SK-N-SH treated with all-trans-retinoic acid at 6 μM for 48 hours (cell line): ENCODE results near the gene FAM53A.
"Not testable (repeated sequence)": the region's sequence is repeated elsewhere in the genome, so short reads cannot be mapped to it uniquely, and the experiment has no call there.

Experiments
- ATAC-seq: fragments of 200-7000 bp; cut with Tn5 transposase; 3 replicates; pipeline ENCODE4 v1.9.1; 2020; ENCODE audit warnings: mild to moderate bottlenecking, moderate library complexity
- ARNTL ChIP-seq: fragments of 450-650 bp; formaldehyde crosslinking; IDR thresholded peaks from 2 replicates; pipeline ENCODE4 v1.5.0; 2020; ENCODE audit warnings: low read depth, mild to moderate bottlenecking, moderate library complexity, borderline replicate concordance
- BACH2 ChIP-seq: fragments of 250-450 bp; sonication (Bioruptor Pico); IDR thresholded peaks from 2 replicates; pipeline ENCODE4 v1.9.0; 2021; ENCODE audit warnings: mild to moderate bottlenecking, borderline replicate concordance
- CSDC2 ChIP-seq: fragments of 250-450 bp; sonication (Bioruptor Pico); IDR thresholded peaks from 2 replicates; pipeline ENCODE4 v1.5.0; 2020; ENCODE audit warnings: mild to moderate bottlenecking, moderate library complexity
- ESRRG ChIP-seq: fragments of 250-450 bp; sonication (Bioruptor Pico); IDR thresholded peaks from 2 replicates; pipeline ENCODE4 v1.6.1; 2021; ENCODE audit warnings: mild to moderate bottlenecking
- GLIS3 ChIP-seq: fragments of 250-450 bp; sonication (Bioruptor Pico); IDR thresholded peaks from 2 replicates; pipeline ENCODE4 v1.5.0; 2020; ENCODE audit warnings: mild to moderate bottlenecking, moderate library complexity
- ISL1 ChIP-seq: fragments of 250-450 bp; sonication (Bioruptor Pico); IDR thresholded peaks from 2 replicates; pipeline ENCODE4 v2.1.2; 2022; ENCODE audit warnings: mild to moderate bottlenecking, moderate library complexity
- OSR1 ChIP-seq: fragments of 250-450 bp; sonication (Bioruptor Pico); IDR thresholded peaks from 2 replicates; pipeline ENCODE4 v1.8.0; 2022; ENCODE audit warnings: moderate library complexity, mild to moderate bottlenecking, inconsistent platforms
- PATZ1 ChIP-seq: fragments of 250-450 bp; sonication (Bioruptor Pico); IDR thresholded peaks from 2 replicates; pipeline ENCODE4 v1.8.0; 2020; ENCODE audit warnings: mild to moderate bottlenecking, moderate library complexity, borderline replicate concordance
- PPARA ChIP-seq: fragments of 250-450 bp; sonication (Bioruptor Pico); IDR thresholded peaks from 2 replicates; pipeline ENCODE4 v1.5.0; 2020; ENCODE audit warnings: mild to moderate bottlenecking, borderline replicate concordance
- RARB ChIP-seq: fragments of 250-450 bp; sonication (Bioruptor Pico); IDR thresholded peaks from 2 replicates; pipeline ENCODE4 v1.8.0; 2021; ENCODE audit warnings: mild to moderate bottlenecking, moderate library complexity
- SNAI2 ChIP-seq: fragments of 250-450 bp; sonication (Bioruptor Pico); IDR thresholded peaks from 2 replicates; pipeline ENCODE4 v1.5.0; 2020; ENCODE audit warnings: mild to moderate bottlenecking, moderate library complexity
- TCF4 ChIP-seq: fragments of 250-450 bp; sonication (Bioruptor Pico); IDR thresholded peaks from 2 replicates; pipeline ENCODE4 v1.8.0; 2021; ENCODE audit warnings: mild to moderate bottlenecking, moderate library complexity, borderline replicate concordance
- TOX ChIP-seq: fragments of 250-450 bp; sonication (Bioruptor Pico); IDR thresholded peaks from 2 replicates; pipeline ENCODE4 v1.8.0; 2021; ENCODE audit warnings: mild to moderate bottlenecking, moderate library complexity, borderline replicate concordance
- TSHZ2 ChIP-seq: fragments of 250-450 bp; sonication (Bioruptor Pico); IDR thresholded peaks from 2 replicates; pipeline ENCODE4 v1.5.0; 2020; ENCODE audit warnings: mild to moderate bottlenecking, moderate library complexity
- ZC3H10 ChIP-seq: fragments of 250-450 bp; sonication (Bioruptor Pico); IDR thresholded peaks from 2 replicates; pipeline ENCODE4 v1.5.1; 2021; ENCODE audit warnings: mild to moderate bottlenecking, moderate library complexity
- ZFP30 ChIP-seq: fragments of 450-650 bp; formaldehyde crosslinking; IDR thresholded peaks from 2 replicates; pipeline ENCODE4 v1.5.0; 2022; ENCODE audit warnings: mild to moderate bottlenecking, moderate library complexity
- ZNF565 ChIP-seq: fragments of 450-650 bp; formaldehyde crosslinking; conservative IDR thresholded peaks from 2 replicates; pipeline ENCODE4 v1.5.0; 2020; ENCODE audit warnings: low read depth, mild to moderate bottlenecking, moderate library complexity
- ZNF70 ChIP-seq: fragments of 450-650 bp; formaldehyde crosslinking; IDR thresholded peaks from 2 replicates; pipeline ENCODE4 v1.5.0; 2020; ENCODE audit warnings: mild to moderate bottlenecking, moderate library complexity
- ZNF8 ChIP-seq: fragments of 450-650 bp; formaldehyde crosslinking; IDR thresholded peaks from 2 replicates; pipeline ENCODE4 v1.5.0; 2020; ENCODE audit warnings: mild to moderate bottlenecking, moderate library complexity
- TF ChIP-seq, protein P1 (sequence below): fragments of 250-450 bp; sonication (Bioruptor Pico); IDR thresholded peaks from 2 replicates; pipeline ENCODE4 v1.5.1; 2021; ENCODE audit warnings: mild to moderate bottlenecking, moderate library complexity
- TF ChIP-seq, protein P2 (sequence below): fragments of 250-450 bp; sonication (Bioruptor Pico); IDR thresholded peaks from 2 replicates; pipeline ENCODE4 v1.8.0; 2021; ENCODE audit warnings: low read depth, mild to moderate bottlenecking, moderate library complexity, borderline replicate concordance

Gene FAM53A

GRCh38 chr4:1673671-1674070, 10.4 kb downstream of the FAM53A start:
- ATAC-seq, result no peak
- TF ChIP-seq GLIS3 (no peak), ZNF565 (CRISPR knock-in tag) (no peak), BACH2 (CRISPR knock-in tag) (no peak), PPARA (CRISPR knock-in tag) (no peak), SNAI2 (CRISPR knock-in tag) (no peak), ZNF70 (CRISPR knock-in tag) (no peak), RARB (no peak), ZNF8 (CRISPR knock-in tag) (no peak), ZFP30 (CRISPR knock-in tag) (no peak), TCF4 (CRISPR knock-in tag) (no peak), ZC3H10 (no peak), CSDC2 (CRISPR knock-in tag) (no peak), OSR1 (CRISPR knock-in tag) (no peak), PATZ1 (no peak), ARNTL (no peak), TOX (CRISPR knock-in tag) (no peak), ESRRG (CRISPR knock-in tag) (no peak)
- TF ChIP-seq, protein P1, sequence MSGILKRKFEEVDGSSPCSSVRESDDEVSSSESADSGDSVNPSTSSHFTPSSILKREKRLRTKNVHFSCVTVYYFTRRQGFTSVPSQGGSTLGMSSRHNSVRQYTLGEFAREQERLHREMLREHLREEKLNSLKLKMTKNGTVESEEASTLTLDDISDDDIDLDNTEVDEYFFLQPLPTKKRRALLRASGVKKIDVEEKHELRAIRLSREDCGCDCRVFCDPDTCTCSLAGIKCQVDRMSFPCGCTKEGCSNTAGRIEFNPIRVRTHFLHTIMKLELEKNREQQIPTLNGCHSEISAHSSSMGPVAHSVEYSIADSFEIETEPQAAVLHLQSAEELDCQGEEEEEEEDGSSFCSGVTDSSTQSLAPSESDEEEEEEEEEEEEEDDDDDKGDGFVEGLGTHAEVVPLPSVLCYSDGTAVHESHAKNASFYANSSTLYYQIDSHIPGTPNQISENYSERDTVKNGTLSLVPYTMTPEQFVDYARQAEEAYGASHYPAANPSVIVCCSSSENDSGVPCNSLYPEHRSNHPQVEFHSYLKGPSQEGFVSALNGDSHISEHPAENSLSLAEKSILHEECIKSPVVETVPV (CRISPR knock-in tag), result no peak
- TF ChIP-seq, protein P2, sequence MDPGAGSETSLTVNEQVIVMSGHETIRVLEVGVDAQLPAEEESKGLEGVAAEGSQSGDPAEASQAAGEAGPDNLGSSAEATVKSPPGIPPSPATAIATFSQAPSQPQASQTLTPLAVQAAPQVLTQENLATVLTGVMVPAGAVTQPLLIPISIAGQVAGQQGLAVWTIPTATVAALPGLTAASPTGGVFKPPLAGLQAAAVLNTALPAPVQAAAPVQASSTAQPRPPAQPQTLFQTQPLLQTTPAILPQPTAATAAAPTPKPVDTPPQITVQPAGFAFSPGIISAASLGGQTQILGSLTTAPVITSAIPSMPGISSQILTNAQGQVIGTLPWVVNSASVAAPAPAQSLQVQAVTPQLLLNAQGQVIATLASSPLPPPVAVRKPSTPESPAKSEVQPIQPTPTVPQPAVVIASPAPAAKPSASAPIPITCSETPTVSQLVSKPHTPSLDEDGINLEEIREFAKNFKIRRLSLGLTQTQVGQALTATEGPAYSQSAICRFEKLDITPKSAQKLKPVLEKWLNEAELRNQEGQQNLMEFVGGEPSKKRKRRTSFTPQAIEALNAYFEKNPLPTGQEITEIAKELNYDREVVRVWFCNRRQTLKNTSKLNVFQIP (CRISPR knock-in tag), result no peak

DNA sequence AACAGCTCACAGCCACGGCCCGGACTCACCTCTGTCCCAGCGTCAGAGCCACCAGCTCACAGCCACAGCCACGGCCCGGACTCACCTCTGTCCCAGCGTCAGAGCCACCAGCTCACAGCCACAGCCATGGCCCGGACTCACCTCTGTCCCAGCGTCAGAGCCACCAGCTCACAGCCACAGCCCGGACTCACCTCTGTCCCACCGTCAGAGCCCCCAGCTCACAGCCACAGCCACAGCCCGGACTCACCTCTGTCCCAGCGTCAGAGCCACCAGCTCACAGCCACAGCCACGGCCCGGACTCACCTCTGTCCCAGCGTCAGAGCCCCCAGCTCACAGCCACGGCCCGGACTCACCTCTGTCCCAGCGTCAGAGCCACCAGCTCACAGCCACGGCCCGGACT, 13.1 kb downstream of the FAM53A start:
- not testable (repeated sequence) for ATAC-seq

- ATAC-seq, result no peak
- TF ChIP-seq, protein P2 (CRISPR knock-in tag), result no peak
- TF ChIP-seq TSHZ2 (no peak), ZNF70 (CRISPR knock-in tag) (no peak), ISL1 (CRISPR knock-in tag) (no peak), PPARA (CRISPR knock-in tag) (no peak), TCF4 (CRISPR knock-in tag) (no peak), GLIS3 (no peak), CSDC2 (CRISPR knock-in tag) (no peak), ZNF565 (CRISPR knock-in tag) (no peak), PATZ1 (no peak), ZFP30 (CRISPR knock-in tag) (no peak)
Observed at GRCh38 chr4:1670279-1670678, 13.8 kb downstream of the FAM53A start.
